Adrenal gland (tissue), 12 donors: ENCODE measurements around the gene CCDC102A. TPM values are rescaled to one million over a fixed set of nuclear protein-coding genes. Genes with fewer than 3 reads are reported as not detected.

ENCODE experiments used
- DNase-seq, 7 donors: peaks; one replicate each; pipeline ENCODE4 v3.0.0-alpha.2; 2019 to 2020
- H3K27ac ChIP-seq, 5 donors: fragments of 200-600 bp; sonication (generic) in 4 of 5; 1 replicate in 3 of 5; 2 replicates in 2 of 5; pipeline versions ENCODE4 v1.5.1 to v1.8.0; 2016 to 2020; ENCODE audit warnings: mild to moderate bottlenecking in 1 of 5
- H3K27me3 ChIP-seq: fragments of 200-600 bp; 2 replicates; pipeline ENCODE4 v1.8.0; 2021
- H3K36me3 ChIP-seq, 2 donors: fragments of 200-600 bp; replicated peaks in 1 of 2; 1 replicate in 1 of 2; 2 replicates in 1 of 2; pipeline versions ENCODE4 v1.5.1 to v1.8.0; 2018 to 2022
- H3K4me1 ChIP-seq, 2 donors: fragments of 200-600 bp; replicated peaks in 1 of 2; 1 replicate in 1 of 2; 2 replicates in 1 of 2; pipeline versions ENCODE4 v1.5.1 to v1.8.0; 2018 to 2021
- H3K4me3 ChIP-seq, 4 donors: fragments of 200-600 bp; sonication (generic) in 3 of 4; one replicate each; pipeline ENCODE4 v1.5.1; 2016 to 2018
- H3K9me3 ChIP-seq, 3 donors: fragments of 200-600 bp; sonication (generic) in 1 of 3; replicated peaks in 1 of 3; 1 replicate in 2 of 3; 2 replicates in 1 of 3; pipeline versions ENCODE4 v1.5.1 to v1.8.0; 2016 to 2021
- CTCF ChIP-seq, 6 experiments: fragments of 450-650 bp in 4 of 6; fragments of 200-600 bp in 2 of 6; sonication (generic) in 1 of 6; IDR thresholded peaks; 1 replicate in 5 of 6; 2 replicates in 1 of 6; pipeline versions ENCODE4 v1.5.1 to v1.8.0; 2016 to 2021; ENCODE audit warnings: antibody characterized with exemption in 6 of 6, mild to moderate bottlenecking in 2 of 6, moderate library complexity in 1 of 6
- POLR2A ChIP-seq, 2 donors: fragments of 450-650 bp; IDR thresholded peaks; one replicate each; pipeline ENCODE4 v1.6.1; 2017; ENCODE audit warnings: antibody characterized with exemption in 2 of 2, mild to moderate bottlenecking in 2 of 2, moderate library complexity in 1 of 2
- WGBS, 4 donors: extraction: QIAGEN DNeasy Blood & Tissue Kit in 2 of 4; methylation state at CpG; one replicate each; pipeline versions ENCODE4 v1.1.5 to v1.1.7; 2013 to 2017; 5-methylcytosine and 5-hydroxymethylcytosine counted together
- intact Hi-C, 2 donors: fragments of 100-400 bp; cut with DNase I; formaldehyde crosslinking; loops; one replicate each; pipeline versions ENCODE4 v1.14.1 to v1.15.0; 2022 to 2023
- polyA plus RNA-seq, 3 donors: library from polyadenylated mRNA; stranded (reverse); fragments of 200-250 nt in 2 of 3; fragments of 350-450 nt in 1 of 3; fragmentation: Illumina TruSeq in 1 of 3; extraction: RNeasy Lipid Tissue Mini Kit (QIAGEN cat#74804) in 1 of 3; gene quantifications; one replicate each; pipeline ENCODE4 v1.2.3, GENCODE V29; 2013 to 2014
- total RNA-seq, 9 donors: library from RNA; depleted of rRNA in 4 of 9; stranded (reverse); fragments of >200 nt in 4 of 9; fragments of 120-200 nt in 1 of 9; fragmentation: NEBNext Ultra II Directional in 1 of 9; extraction: Animal tissue kit (Norgen Biotek cat#: 25700) in 1 of 9; gene quantifications; one replicate each; pipeline versions ENCODE4 v1.1.0 to v1.2.4, GENCODE V29; 2013 to 2023
- donor health status: healthy with polysubstance abuse.
- donor health status: Bipolar disorder and iron deficiency.
- donor health status: DM: yes; HTN: yes; CAD: no.
- donor health status: DM: no; HTN: no; CAD: no.
- donor health status: DM: no; HTN: no; CAD: no.
- donor health status: DM: yes; HTN: yes; CAD: no.

Gene CCDC102A
- total and polyA plus RNA-seq, 12 donors: 1.6 to 23.6 (median 8.9) TPM

- no peaks in the 10 kb centered on the region for H3K4me1 ChIP-seq
- H3K9me3 ChIP-seq: no peaks in the 10 kb centered on the region
- H3K4me3 ChIP-seq: no peak overlapping the region
- 60 to 79% (median 66%) methylated on average over 4 to 8 of the region's 8 CpGs for WGBS, 4 donors
- intact Hi-C loops: no loop called here
- no peaks in the 10 kb centered on the region for H3K36me3 ChIP-seq
- no peak for DNase-seq
- TF ChIP-seq POLR2A (IDR thresholded peaks at IDR 0.05) (no peak), CTCF (IDR thresholded peaks at IDR 0.05) (no peak)
- H3K27me3 ChIP-seq: no peaks in the 10 kb centered on the region
- H3K27ac ChIP-seq: no peak overlapping the region
Measured at GRCh38 chr16:57562669-57563486, 26.5 kb upstream of the CCDC102A start.

- Histone ChIP-seq H3K27ac (no peak overlapping the region), H3K4me1 (no peaks in the 10 kb centered on the region), H3K27me3 (no peaks in the 10 kb centered on the region), H3K36me3 (no peaks in the 10 kb centered on the region), H3K4me3 (no peak overlapping the region), H3K9me3 (no peaks in the 10 kb centered on the region)
- 88 to 94% (median 90%) methylated on average over 4 of the region's 4 CpGs for WGBS, 4 donors
- intact Hi-C loops: no loop called here
- TF ChIP-seq POLR2A (IDR thresholded peaks at IDR 0.05): no peak
- no peak for TF ChIP-seq CTCF (IDR thresholded peaks at IDR 0.05)
- DNase-seq: no peak
Measured at GRCh38 chr16:57562066-57562465, 25.7 kb upstream of the CCDC102A start.

GRCh38 chr16:57559072-57559790, 22.9 kb upstream of the CCDC102A start:
- TF ChIP-seq POLR2A (IDR thresholded peaks at IDR 0.05): no peak
- no peak for TF ChIP-seq CTCF (IDR thresholded peaks at IDR 0.05)
- Histone ChIP-seq H3K27ac (no peak overlapping the region), H3K27me3 (no peaks in the 10 kb centered on the region), H3K9me3 (no peaks in the 10 kb centered on the region), H3K36me3 (no peaks in the 10 kb centered on the region), H3K4me1 (no peaks in the 10 kb centered on the region), H3K4me3 (no peak overlapping the region)
- 66 to 86% (median 72%) methylated on average over 2 to 4 of the region's 4 CpGs for WGBS, 4 donors
- peak in 1 of 7 donors; percentile 39 for DNase-seq
- intact Hi-C loops: no loop called here

GRCh38 chr16:57556941-57557541, 20.7 kb upstream of the CCDC102A start:
- H3K9me3 ChIP-seq: no peaks in the 10 kb centered on the region
- WGBS, 4 donors: 63 to 70% (median 65%) methylated on average over 8 of the region's 8 CpGs

More at GRCh38 chr16:57556941-57557541, 20.7 kb upstream of the CCDC102A start:
- Histone ChIP-seq H3K4me1 (no peaks in the 10 kb centered on the region), H3K27me3 (no peaks in the 10 kb centered on the region), H3K36me3 (no peaks in the 10 kb centered on the region), H3K27ac (no peak overlapping the region), H3K4me3 (no peak overlapping the region)
- intact Hi-C loops: no loop called here
- peak in 1 of 7 donors; percentile 10 for DNase-seq
- TF ChIP-seq CTCF (IDR thresholded peaks at IDR 0.05) (no peak), POLR2A (IDR thresholded peaks at IDR 0.05) (no peak)
